AG09319 (cell line): ENCODE results near the gene LDHD.
A peak's percentile ranks its signal among the peaks of the same experiment; 100 is the strongest.

ENCODE experiments used
- DNase-seq: peaks from one replicate; pipeline ENCODE4 v3.0.0-alpha.2; 2010; ENCODE audit warnings: low read depth; ENCODE audit errors: extremely low read depth
- CTCF ChIP-seq: IDR thresholded peaks from 2 replicates; pipeline ENCODE4 v1.5.1; 2011; ENCODE audit warnings: low read depth, mild to moderate bottlenecking, inconsistent platforms, low read length, moderate library complexity

LDHD gene

GRCh38 chr16:75088934-75089333 lies 27.6 kb downstream of the LDHD start:
- DNase-seq: no peak
- TF ChIP-seq CTCF: no peak

- DNase-seq: no peak
- no peak for TF ChIP-seq CTCF
These were observed 28.4 kb downstream of the LDHD start for GRCh38 chr16:75088216-75088615.

GRCh38 chr16:75087375-75087979 lies 29.1 kb downstream of the LDHD start:
- no peak for TF ChIP-seq CTCF
- peak; percentile 31 for DNase-seq

GRCh38 chr16:75086688-75087374 lies 29.7 kb downstream of the LDHD start:
- DNase-seq: no peak
- TF ChIP-seq CTCF: no peak

- DNase-seq: no peak
- no peak for TF ChIP-seq CTCF
These were observed 30.3 kb downstream of the LDHD start for GRCh38 chr16:75086281-75086680.

GRCh38 chr16:75085556-75085955 lies 31.0 kb downstream of the LDHD start:
- DNase-seq: no peak
- no peak for TF ChIP-seq CTCF

- no peak for DNase-seq
- TF ChIP-seq CTCF: no peak
These were observed 32.8 kb downstream of the LDHD start for GRCh38 chr16:75083813-75084212.
